HL-60 (cell line): ENCODE data around the gene ZSWIM4.

Experiments
- DNase-seq, 2 experiments: peaks; one replicate each; pipeline ENCODE4 v3.0.0-alpha.2; 2010 to 2020; ENCODE audit warnings: low read depth in 1 of 2, low spot score in 1 of 2
- H3K27ac ChIP-seq: fragments of 250-450 bp; sonication (Bioruptor Pico); replicated peaks from 2 replicates; pipeline ENCODE4 v1.5.1; 2020; ENCODE audit warnings: mild to moderate bottlenecking, moderate library complexity
- H3K27me3 ChIP-seq: fragments of 250-450 bp; sonication (Bioruptor Pico); 2 replicates; pipeline ENCODE4 v1.5.1; 2021; ENCODE audit warnings: mild to moderate bottlenecking, moderate library complexity; ENCODE audit not compliant: insufficient read depth, poor library complexity, severe bottlenecking
- H3K4me3 ChIP-seq: replicated peaks from 2 replicates; pipeline ENCODE4 v1.5.1; 2011; ENCODE audit warnings: mild to moderate bottlenecking, control low read depth, low read length; ENCODE audit not compliant: insufficient read depth
- CTCF ChIP-seq: IDR thresholded peaks from one replicate; pipeline ENCODE4 v1.5.1; 2011; ENCODE audit warnings: low read length, control low read depth, inconsistent platforms; ENCODE audit not compliant: insufficient read depth
- GABPA ChIP-seq: IDR thresholded peaks from 2 replicates; pipeline ENCODE4 v1.6.1; 2012; ENCODE audit warnings: low read depth
- POLR2AphosphoS5 ChIP-seq: IDR thresholded peaks from 2 replicates; pipeline ENCODE4 v1.6.1; 2012; ENCODE audit warnings: low read depth
- REST ChIP-seq: IDR thresholded peaks from 2 replicates; pipeline ENCODE4 v1.6.1; 2012; ENCODE audit warnings: low read depth; ENCODE audit not compliant: insufficient replicate concordance
- SPI1 ChIP-seq: IDR thresholded peaks from 2 replicates; pipeline ENCODE4 v1.6.1; 2012; ENCODE audit warnings: low read depth, mild to moderate bottlenecking, borderline replicate concordance

ZSWIM4 gene

GRCh38 chr19:13859361-13859880, 64.2 kb downstream of the ZSWIM4 start:
- no peak for DNase-seq
- peaks cover 5% of the 10 kb centered on the region for H3K27me3 ChIP-seq
- TF ChIP-seq GABPA (no peak), POLR2AphosphoS5 (no peak), REST (no peak), SPI1 (no peak)
- H3K27ac ChIP-seq: no peak overlapping the region
- H3K4me3 ChIP-seq: no peak overlapping the region

GRCh38 chr19:13860679-13861391, 65.6 kb downstream of the ZSWIM4 start:
- Histone ChIP-seq H3K27ac (no peak overlapping the region), H3K27me3 (peaks cover 10% of the 10 kb centered on the region), H3K4me3 (no peak overlapping the region)
- DNase-seq: no peak
- TF ChIP-seq REST (no peak), GABPA (no peak), CTCF (no peak), POLR2AphosphoS5 (no peak), SPI1 (no peak)

GRCh38 chr19:13861392-13861713, 66.1 kb downstream of the ZSWIM4 start:
- Histone ChIP-seq H3K4me3 (no peak overlapping the region), H3K27me3 (peaks cover 15% of the 10 kb centered on the region), H3K27ac (peak overlapping the region; percentile 63)
- no peak for TF ChIP-seq POLR2AphosphoS5
- no peak for TF ChIP-seq SPI1
- TF ChIP-seq REST: no peak
- TF ChIP-seq CTCF: no peak
- no peak for TF ChIP-seq GABPA
- no peak for DNase-seq
